Erythroblast (primary cell): ENCODE data around the gene ZFP90.

Experiments
- DNase-seq, 2 experiments: peaks; one replicate each; lab custom pipeline; 2025; lab: John Stamatoyannopoulos, UW
- GATA1 ChIP-seq: IDR thresholded peaks from 2 replicates; pipeline ENCODE4 v1.6.1; 2011; ENCODE audit warnings: low read depth, mild to moderate bottlenecking, control low read depth, low read length, moderate library complexity
- POLR2A ChIP-seq: IDR thresholded peaks from 2 replicates; pipeline ENCODE4 v1.6.1; 2011; ENCODE audit warnings: mild to moderate bottlenecking, low read length

Gene ZFP90

GRCh38 chr16:68577352-68577853 lies 38.3 kb downstream of the ZFP90 start:
- TF ChIP-seq POLR2A: no peak
- no peak for TF ChIP-seq GATA1
- DNase-seq: no peak

GRCh38 chr16:68590201-68590994 lies 51.3 kb downstream of the ZFP90 start:
- DNase-seq: peak; percentile 52 to 68
- no peak for TF ChIP-seq GATA1
- TF ChIP-seq POLR2A: no peak

- DNase-seq: peak; percentile 33 to 39
- TF ChIP-seq POLR2A (no peak), GATA1 (no peak)
Observed at GRCh38 chr16:68592466-68593337, 53.6 kb downstream of the ZFP90 start.

GRCh38 chr16:68596266-68596665 lies 57.2 kb downstream of the ZFP90 start:
- TF ChIP-seq POLR2A (no peak), GATA1 (no peak)
- no peak for DNase-seq

GRCh38 chr16:68599586-68599985 lies 60.5 kb downstream of the ZFP90 start:
- TF ChIP-seq GATA1: no peak
- no peak for TF ChIP-seq POLR2A
- DNase-seq: no peak

- no peak for TF ChIP-seq POLR2A
- no peak for DNase-seq
Observed at GRCh38 chr16:68605746-68606145, 66.7 kb downstream of the ZFP90 start.

GRCh38 chr16:68607443-68607842 lies 68.4 kb downstream of the ZFP90 start:
- TF ChIP-seq GATA1 (no peak), POLR2A (no peak)
- no peak for DNase-seq

- no peak for DNase-seq
- TF ChIP-seq GATA1 (no peak), POLR2A (no peak)
Observed at GRCh38 chr16:68608330-68608729, 69.2 kb downstream of the ZFP90 start.

GRCh38 chr16:68612996-68613395 lies 73.9 kb downstream of the ZFP90 start:
- TF ChIP-seq GATA1 (no peak), POLR2A (no peak)
- no peak for DNase-seq

GRCh38 chr16:68617734-68618133 lies 78.6 kb downstream of the ZFP90 start:
- TF ChIP-seq POLR2A (no peak), GATA1 (no peak)
- DNase-seq: no peak
